NCI-H345 (cell line): Measurements from ENCODE around the gene SMARCC2.

ENCODE experiments used
- DNase-seq: peaks from one replicate; lab custom pipeline; 2025; lab: John Stamatoyannopoulos, UW

The SMARCC2 gene

GRCh38 chr12:56121204-56121870, 67.9 kb downstream of the SMARCC2 start:
- DNase-seq: no peak

- no peak for DNase-seq
Observed at GRCh38 chr12:56120158-56120846, 69.0 kb downstream of the SMARCC2 start.

- DNase-seq: peak; percentile 62
Observed at GRCh38 chr12:56119361-56119796, 69.9 kb downstream of the SMARCC2 start.

- peak; percentile 21 for DNase-seq
Observed at GRCh38 chr12:56118688-56119357, 70.5 kb downstream of the SMARCC2 start.

- DNase-seq: peak; percentile 99
Observed at GRCh38 chr12:56117778-56118687, 71.2 kb downstream of the SMARCC2 start, which contains the start of gene ZC3H10. ZC3H10 (plus strand) TSS chr12:56118266; CDS start chr12:56120563, 2,297 bp downstream.

DNA sequence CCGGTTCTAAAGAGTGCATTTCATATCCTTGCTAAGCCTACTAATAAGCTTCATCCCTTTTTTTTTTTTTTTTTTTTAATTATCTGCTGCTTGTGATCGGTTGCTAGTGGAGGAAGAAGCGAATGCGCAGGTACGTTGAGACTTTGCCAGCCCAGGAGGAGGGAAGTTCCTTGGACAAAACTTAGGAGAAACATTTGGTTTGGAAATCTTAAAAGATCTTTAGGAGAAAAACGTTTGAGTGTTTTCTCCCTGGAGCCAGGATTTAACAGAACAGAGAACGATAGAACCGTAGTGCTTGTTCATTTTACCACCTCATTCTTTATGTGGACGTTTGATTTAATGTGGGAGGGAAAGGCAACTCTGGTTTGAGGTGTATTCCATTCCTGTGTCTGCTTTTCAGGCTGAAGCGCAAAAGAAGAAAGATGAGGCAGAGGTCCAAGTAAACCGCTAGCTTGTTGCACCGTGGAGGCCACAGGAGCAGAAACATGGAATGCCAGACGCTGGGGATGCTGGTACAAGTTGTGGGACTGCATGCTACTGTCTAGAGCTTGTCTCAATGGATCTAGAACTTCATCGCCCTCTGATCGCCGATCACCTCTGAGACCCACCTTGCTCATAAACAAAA, 72.1 kb downstream of the SMARCC2 start:
- DNase-seq: peak; percentile 22

DNA sequence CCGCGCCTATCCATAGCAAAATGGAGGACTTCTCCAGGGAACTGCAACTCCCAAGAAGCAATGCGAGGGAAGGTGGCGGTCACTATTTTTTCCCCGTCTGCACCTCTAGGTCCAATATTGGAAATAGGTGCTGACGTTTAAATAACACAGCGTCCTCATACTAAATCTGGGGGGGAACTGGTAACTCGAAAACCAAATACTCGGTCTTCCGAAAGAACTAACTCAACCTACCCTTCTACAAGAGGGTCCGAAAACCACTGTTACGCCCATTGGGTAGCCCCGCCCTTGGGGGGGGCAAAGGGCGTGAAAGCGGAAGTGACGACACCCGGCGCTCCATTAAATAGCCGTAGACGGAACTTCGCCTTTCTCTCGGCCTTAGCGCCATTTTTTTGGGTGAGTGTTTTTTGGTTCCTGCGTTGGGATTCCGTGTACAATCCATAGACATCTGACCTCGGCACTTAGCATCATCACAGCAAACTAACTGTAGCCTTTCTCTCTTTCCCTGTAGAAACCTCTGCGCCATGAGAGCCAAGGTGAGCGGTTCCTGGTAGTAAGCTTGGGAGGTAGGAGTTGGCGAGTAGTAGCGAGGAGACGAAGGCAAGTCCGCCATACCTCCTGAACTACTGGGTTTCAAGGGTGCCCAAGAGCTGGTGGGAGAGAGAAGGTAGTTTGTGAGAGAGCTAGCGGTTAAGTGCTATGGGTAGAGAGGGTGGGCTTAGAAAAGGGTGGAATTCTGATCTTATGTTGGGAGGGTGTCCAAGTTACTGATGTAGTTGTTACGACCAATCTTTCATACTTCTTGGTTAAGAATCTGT, 72.8 kb downstream of the SMARCC2 start, which contains the start of gene RPL41:
Gene RPL41 (plus strand): TSS at position 367 of the 815 bp plus-strand sequence.
- peak; percentile 97 for DNase-seq

- DNase-seq: no peak
Observed at GRCh38 chr12:56115329-56115728, 74.0 kb downstream of the SMARCC2 start.

- DNase-seq: no peak
Observed at GRCh38 chr12:56114084-56114483, 75.2 kb downstream of the SMARCC2 start.
